ENCODE results near the gene TMEM47. TPM values are rescaled to one million over a fixed set of nuclear protein-coding genes. Genes with fewer than 3 reads are reported as not detected.

TMEM47 gene
- total and polyA plus RNA-seq, 2 experiments from 2014 or later, result 25.4 to 56.7 TPM

DNA sequence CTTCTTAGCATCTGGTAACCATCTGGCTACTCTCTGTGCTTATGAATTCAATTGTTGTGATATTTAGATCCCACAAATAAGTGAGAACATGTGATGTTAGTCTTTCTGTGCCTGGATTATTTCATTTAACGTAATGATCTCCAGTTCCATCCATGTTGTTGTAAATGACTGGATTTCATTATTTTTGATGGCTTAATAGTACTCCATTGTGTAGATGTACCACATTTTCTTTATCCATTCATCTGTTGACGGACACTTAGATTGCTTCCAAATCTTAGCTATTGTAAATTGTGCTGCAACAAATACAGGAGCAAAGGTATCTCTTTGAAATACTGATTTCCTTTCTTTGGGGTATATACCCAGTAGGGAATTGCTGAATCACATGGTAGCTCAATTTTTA, 30.0 kb upstream of the TMEM47 start (continued):
- TF ChIP-seq STAT1 (IDR thresholded peaks at IDR 0.05; ENCODE audit: unreplicated experiment), result no peak

DNA sequence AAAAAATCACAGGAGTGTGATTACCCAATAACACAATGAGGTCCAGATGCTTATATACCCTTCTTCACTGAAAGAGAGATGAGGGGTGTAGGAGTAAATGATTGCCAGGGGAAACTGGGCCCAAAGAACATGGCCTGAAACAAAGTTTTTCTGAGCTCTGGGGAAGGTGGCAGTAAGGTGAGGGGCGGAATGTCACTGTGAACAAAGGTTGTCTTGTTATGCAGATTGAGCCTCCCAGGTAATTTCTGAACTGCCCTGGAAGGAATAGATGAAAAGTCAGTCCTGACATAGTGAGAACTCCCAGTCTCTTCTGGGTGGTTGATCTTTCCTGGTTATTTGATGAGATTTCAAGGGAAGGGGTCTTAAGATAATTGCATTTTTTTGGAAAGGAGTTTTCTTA, 2.5 kb upstream of the TMEM47 start:
- TF ChIP-seq ZNF114 (CRISPR knock-in tag; IDR thresholded peaks at IDR 0.05) (no peak), STAT1 (IDR thresholded peaks at IDR 0.05; ENCODE audit: unreplicated experiment) (no peak), NANOG (IDR thresholded peaks at IDR 0.05; ENCODE audit: borderline replicate concordance) (no peak), POLR2AphosphoS5 (IDR thresholded peaks at IDR 0.05; ENCODE audit: low read depth) (no peak)
- TF ChIP-seq, protein P1, sequence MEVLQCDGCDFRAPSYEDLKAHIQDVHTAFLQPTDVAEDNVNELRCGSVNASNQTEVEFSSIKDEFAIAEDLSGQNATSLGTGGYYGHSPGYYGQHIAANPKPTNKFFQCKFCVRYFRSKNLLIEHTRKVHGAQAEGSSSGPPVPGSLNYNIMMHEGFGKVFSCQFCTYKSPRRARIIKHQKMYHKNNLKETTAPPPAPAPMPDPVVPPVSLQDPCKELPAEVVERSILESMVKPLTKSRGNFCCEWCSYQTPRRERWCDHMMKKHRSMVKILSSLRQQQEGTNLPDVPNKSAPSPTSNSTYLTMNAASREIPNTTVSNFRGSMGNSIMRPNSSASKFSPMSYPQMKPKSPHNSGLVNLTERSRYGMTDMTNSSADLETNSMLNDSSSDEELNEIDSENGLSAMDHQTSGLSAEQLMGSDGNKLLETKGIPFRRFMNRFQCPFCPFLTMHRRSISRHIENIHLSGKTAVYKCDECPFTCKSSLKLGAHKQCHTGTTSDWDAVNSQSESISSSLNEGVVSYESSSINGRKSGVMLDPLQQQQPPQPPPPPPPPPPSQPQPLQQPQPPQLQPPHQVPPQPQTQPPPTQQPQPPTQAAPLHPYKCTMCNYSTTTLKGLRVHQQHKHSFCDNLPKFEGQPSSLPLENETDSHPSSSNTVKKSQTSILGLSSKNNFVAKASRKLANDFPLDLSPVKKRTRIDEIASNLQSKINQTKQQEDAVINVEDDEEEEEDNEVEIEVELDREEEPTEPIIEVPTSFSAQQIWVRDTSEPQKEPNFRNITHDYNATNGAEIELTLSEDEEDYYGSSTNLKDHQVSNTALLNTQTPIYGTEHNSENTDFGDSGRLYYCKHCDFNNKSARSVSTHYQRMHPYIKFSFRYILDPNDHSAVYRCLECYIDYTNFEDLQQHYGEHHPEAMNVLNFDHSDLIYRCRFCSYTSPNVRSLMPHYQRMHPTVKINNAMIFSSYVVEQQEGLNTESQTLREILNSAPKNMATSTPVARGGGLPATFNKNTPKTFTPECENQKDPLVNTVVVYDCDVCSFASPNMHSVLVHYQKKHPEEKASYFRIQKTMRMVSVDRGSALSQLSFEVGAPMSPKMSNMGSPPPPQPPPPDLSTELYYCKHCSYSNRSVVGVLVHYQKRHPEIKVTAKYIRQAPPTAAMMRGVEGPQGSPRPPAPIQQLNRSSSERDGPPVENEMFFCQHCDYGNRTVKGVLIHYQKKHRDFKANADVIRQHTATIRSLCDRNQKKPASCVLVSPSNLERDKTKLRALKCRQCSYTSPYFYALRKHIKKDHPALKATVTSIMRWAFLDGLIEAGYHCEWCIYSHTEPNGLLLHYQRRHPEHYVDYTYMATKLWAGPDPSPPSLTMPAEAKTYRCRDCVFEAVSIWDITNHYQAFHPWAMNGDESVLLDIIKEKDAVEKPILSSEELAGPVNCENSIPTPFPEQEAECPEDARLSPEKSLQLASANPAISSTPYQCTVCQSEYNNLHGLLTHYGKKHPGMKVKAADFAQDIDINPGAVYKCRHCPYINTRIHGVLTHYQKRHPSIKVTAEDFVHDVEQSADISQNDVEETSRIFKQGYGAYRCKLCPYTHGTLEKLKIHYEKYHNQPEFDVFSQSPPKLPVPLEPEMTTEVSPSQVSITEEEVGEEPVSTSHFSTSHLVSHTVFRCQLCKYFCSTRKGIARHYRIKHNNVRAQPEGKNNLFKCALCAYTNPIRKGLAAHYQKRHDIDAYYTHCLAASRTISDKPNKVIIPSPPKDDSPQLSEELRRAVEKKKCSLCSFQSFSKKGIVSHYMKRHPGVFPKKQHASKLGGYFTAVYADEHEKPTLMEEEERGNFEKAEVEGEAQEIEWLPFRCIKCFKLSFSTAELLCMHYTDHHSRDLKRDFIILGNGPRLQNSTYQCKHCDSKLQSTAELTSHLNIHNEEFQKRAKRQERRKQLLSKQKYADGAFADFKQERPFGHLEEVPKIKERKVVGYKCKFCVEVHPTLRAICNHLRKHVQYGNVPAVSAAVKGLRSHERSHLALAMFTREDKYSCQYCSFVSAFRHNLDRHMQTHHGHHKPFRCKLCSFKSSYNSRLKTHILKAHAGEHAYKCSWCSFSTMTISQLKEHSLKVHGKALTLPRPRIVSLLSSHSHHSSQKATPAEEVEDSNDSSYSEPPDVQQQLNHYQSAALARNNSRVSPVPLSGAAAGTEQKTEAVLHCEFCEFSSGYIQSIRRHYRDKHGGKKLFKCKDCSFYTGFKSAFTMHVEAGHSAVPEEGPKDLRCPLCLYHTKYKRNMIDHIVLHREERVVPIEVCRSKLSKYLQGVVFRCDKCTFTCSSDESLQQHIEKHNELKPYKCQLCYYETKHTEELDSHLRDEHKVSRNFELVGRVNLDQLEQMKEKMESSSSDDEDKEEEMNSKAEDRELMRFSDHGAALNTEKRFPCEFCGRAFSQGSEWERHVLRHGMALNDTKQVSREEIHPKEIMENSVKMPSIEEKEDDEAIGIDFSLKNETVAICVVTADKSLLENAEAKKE (CRISPR knock-in tag; IDR thresholded peaks at IDR 0.05), result no peak
- TF ChIP-seq, protein P2, sequence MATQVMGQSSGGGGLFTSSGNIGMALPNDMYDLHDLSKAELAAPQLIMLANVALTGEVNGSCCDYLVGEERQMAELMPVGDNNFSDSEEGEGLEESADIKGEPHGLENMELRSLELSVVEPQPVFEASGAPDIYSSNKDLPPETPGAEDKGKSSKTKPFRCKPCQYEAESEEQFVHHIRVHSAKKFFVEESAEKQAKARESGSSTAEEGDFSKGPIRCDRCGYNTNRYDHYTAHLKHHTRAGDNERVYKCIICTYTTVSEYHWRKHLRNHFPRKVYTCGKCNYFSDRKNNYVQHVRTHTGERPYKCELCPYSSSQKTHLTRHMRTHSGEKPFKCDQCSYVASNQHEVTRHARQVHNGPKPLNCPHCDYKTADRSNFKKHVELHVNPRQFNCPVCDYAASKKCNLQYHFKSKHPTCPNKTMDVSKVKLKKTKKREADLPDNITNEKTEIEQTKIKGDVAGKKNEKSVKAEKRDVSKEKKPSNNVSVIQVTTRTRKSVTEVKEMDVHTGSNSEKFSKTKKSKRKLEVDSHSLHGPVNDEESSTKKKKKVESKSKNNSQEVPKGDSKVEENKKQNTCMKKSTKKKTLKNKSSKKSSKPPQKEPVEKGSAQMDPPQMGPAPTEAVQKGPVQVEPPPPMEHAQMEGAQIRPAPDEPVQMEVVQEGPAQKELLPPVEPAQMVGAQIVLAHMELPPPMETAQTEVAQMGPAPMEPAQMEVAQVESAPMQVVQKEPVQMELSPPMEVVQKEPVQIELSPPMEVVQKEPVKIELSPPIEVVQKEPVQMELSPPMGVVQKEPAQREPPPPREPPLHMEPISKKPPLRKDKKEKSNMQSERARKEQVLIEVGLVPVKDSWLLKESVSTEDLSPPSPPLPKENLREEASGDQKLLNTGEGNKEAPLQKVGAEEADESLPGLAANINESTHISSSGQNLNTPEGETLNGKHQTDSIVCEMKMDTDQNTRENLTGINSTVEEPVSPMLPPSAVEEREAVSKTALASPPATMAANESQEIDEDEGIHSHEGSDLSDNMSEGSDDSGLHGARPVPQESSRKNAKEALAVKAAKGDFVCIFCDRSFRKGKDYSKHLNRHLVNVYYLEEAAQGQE (IDR thresholded peaks at IDR 0.05; ENCODE audit: unreplicated experiment), result no peak
- TF ChIP-seq, protein P3, sequence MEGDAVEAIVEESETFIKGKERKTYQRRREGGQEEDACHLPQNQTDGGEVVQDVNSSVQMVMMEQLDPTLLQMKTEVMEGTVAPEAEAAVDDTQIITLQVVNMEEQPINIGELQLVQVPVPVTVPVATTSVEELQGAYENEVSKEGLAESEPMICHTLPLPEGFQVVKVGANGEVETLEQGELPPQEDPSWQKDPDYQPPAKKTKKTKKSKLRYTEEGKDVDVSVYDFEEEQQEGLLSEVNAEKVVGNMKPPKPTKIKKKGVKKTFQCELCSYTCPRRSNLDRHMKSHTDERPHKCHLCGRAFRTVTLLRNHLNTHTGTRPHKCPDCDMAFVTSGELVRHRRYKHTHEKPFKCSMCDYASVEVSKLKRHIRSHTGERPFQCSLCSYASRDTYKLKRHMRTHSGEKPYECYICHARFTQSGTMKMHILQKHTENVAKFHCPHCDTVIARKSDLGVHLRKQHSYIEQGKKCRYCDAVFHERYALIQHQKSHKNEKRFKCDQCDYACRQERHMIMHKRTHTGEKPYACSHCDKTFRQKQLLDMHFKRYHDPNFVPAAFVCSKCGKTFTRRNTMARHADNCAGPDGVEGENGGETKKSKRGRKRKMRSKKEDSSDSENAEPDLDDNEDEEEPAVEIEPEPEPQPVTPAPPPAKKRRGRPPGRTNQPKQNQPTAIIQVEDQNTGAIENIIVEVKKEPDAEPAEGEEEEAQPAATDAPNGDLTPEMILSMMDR (conservative IDR thresholded peaks at IDR 0.05; ENCODE audit: low read depth in 2 of 2), result no peak
- Mint-ChIP-seq H3K4me1 (peaks cover 20% of the 10 kb centered on the region), H3K36me3 (ENCODE audit: low read depth) (peaks cover 10% of the 10 kb centered on the region; the same call in 2 of the 3 replicates), H3K4me3 (no peak overlapping the region; the same call in 2 of the 3 replicates), H3K27ac (no peak overlapping the region), H3K27me3 (ENCODE audit: insufficient read depth, low read depth, poor library complexity) (peaks cover 12% of the 10 kb centered on the region), H3K9me3 (peaks cover 5% of the 10 kb centered on the region; the same call in 2 of the 3 replicates)
- DNase-seq (ENCODE audit: low spot score) (peak; percentile 64), ATAC-seq (peak; percentile 11)
- Histone ChIP-seq H3K79me2 (replicated peaks; ENCODE audit: insufficient read depth) (peaks cover 15% of the 10 kb centered on the region), H3K4me1 (ENCODE audit: insufficient read depth) (peaks cover 10% of the 10 kb centered on the region), H3K4me3 (no peak overlapping the region), H3K36me3 (ENCODE audit: insufficient read depth) (no peaks in the 10 kb centered on the region), H3K27me3 (ENCODE audit: insufficient read depth) (peaks cover 10% of the 10 kb centered on the region; the same call in 1 of the 2 replicates), H2AFZ (no peak overlapping the region), H3K27ac (ENCODE audit: low read depth) (no peak overlapping the region), H3K4me2 (no peak overlapping the region), H3F3A (replicated peaks; ENCODE audit: low read depth) (no peaks in the 10 kb centered on the region), H3K9me2 (ENCODE audit: insufficient read depth) (no peaks in the 10 kb centered on the region), H4K20me1 (replicated peaks; ENCODE audit: insufficient read depth) (no peaks in the 10 kb centered on the region)

Data from GM23338 (cell line).